Karpas-422 (cell line): ENCODE data around the gene DNAH6. TPM values are rescaled to one million over a fixed set of nuclear protein-coding genes. Genes with fewer than 3 reads are reported as not detected.

Experiments used
- DNase-seq: peaks from one replicate; pipeline ENCODE4 v3.0.0-alpha.2; 2015
- H2AFZ ChIP-seq: fragments of 200-600 bp; sonication (generic); 2 replicates; pipeline ENCODE4 v1.6.1; 2014; ENCODE audit warnings: antibody characterized with exemption, low read length, mixed read lengths
- H3K27ac ChIP-seq: fragments of 200-600 bp; sonication (generic); 2 replicates; pipeline ENCODE4 v1.5.1; 2014; ENCODE audit warnings: mild to moderate bottlenecking, low read length, moderate library complexity
- H3K27me3 ChIP-seq: fragments of 200-600 bp; sonication (generic); 2 replicates; pipeline ENCODE4 v1.6.1; 2014; ENCODE audit warnings: low read length, mixed read lengths
- H3K36me3 ChIP-seq: fragments of 200-600 bp; sonication (generic); 2 replicates; pipeline ENCODE4 v1.6.1; 2014; ENCODE audit warnings: low read length, mixed read lengths; ENCODE audit not compliant: insufficient read depth
- H3K4me1 ChIP-seq: fragments of 200-600 bp; sonication (generic); 2 replicates; pipeline ENCODE4 v1.6.1; 2014; ENCODE audit warnings: mild to moderate bottlenecking, low read length, mixed read lengths
- H3K4me2 ChIP-seq: fragments of 200-600 bp; sonication (generic); 2 replicates; pipeline ENCODE4 v1.6.1; 2014; ENCODE audit warnings: low read length, low read depth, mild to moderate bottlenecking; ENCODE audit not compliant: poor library complexity, severe bottlenecking
- H3K4me3 ChIP-seq: fragments of 200-600 bp; sonication (generic); 2 replicates; pipeline ENCODE4 v1.5.1; 2014; ENCODE audit warnings: mild to moderate bottlenecking, antibody characterized with exemption, low read length, mixed read lengths
- H3K79me2 ChIP-seq: fragments of 200-600 bp; sonication (generic); 2 replicates; pipeline ENCODE4 v1.6.1; 2014; ENCODE audit warnings: mild to moderate bottlenecking, low read length, mixed read lengths
- H3K9ac ChIP-seq: fragments of 200-600 bp; sonication (generic); 2 replicates; pipeline ENCODE4 v1.6.0; 2014; ENCODE audit warnings: low read length
- H3K9me2 ChIP-seq: fragments of 200-600 bp; sonication (generic), shearing (Covaris generic); replicated peaks from 2 replicates; pipeline ENCODE4 v1.6.0; 2014; ENCODE audit warnings: mild to moderate bottlenecking, low read length, moderate library complexity; ENCODE audit not compliant: insufficient read depth
- H3K9me3 ChIP-seq: fragments of 300-700, 200-600 bp; sonication (generic); 2 replicates; pipeline ENCODE4 v1.6.1; 2014; ENCODE audit warnings: low read length, mixed read lengths
- H4K20me1 ChIP-seq: fragments of 200-600 bp; sonication (generic); 2 replicates; pipeline ENCODE4 v1.6.1; 2014; ENCODE audit warnings: mild to moderate bottlenecking, antibody characterized with exemption, low read length, low read depth; ENCODE audit not compliant: insufficient read depth
- total RNA-seq: library from RNA; depleted of rRNA; stranded (reverse); fragments of >200 nt; shearing (Covaris generic); gene quantifications from 2 replicates; pipeline ENCODE4 v1.2.3, GENCODE V29; 2014; ENCODE audit warnings: low replicate concordance

The DNAH6 gene
- total RNA-seq, 1 experiment from 2014 or later: 0.15 TPM

GRCh38 chr2:84838434-84839145 lies 322.3 kb downstream of the DNAH6 start:
- Histone ChIP-seq H2AFZ (no peak overlapping the region), H3K9ac (no peak overlapping the region), H3K9me2 (no peaks in the 10 kb centered on the region), H3K36me3 (no peaks in the 10 kb centered on the region), H3K79me2 (no peaks in the 10 kb centered on the region), H3K4me1 (peaks cover 1% of the 10 kb centered on the region; the same call in 1 of the 2 replicates), H3K27me3 (peaks cover 5% of the 10 kb centered on the region; the same call in 1 of the 2 replicates), H4K20me1 (no peaks in the 10 kb centered on the region), H3K9me3 (no peaks in the 10 kb centered on the region), H3K27ac (no peak overlapping the region), H3K4me2 (no peak overlapping the region), H3K4me3 (no peak overlapping the region)
- no peak for DNase-seq

DNA sequence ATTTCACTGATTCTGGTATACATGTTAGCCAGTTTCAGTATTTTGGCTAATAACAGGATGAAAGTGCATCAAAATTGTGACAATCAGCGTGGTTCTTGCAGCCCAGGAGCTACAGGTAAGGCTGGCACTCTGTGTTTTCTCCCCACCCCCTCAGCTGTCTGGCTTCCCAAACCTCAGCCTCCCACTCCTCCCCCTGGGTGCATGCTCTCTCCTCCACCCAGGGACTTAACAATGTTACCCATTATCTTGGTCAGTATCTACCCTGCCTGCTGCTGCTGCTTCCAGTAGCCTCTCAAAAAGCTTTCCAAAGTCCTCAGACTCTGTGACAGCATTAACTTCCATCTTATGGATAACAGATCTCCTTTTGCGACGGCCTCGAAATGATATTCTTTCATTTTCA lies 323.6 kb downstream of the DNAH6 start:
- no peak overlapping the region for H2AFZ ChIP-seq
- no peaks in the 10 kb centered on the region for H3K36me3 ChIP-seq
- H3K4me2 ChIP-seq: no peak overlapping the region
- H3K4me1 ChIP-seq: no peaks in the 10 kb centered on the region
- H4K20me1 ChIP-seq: no peaks in the 10 kb centered on the region
- H3K9me3 ChIP-seq: no peaks in the 10 kb centered on the region
- H3K27me3 ChIP-seq: peaks cover 5% of the 10 kb centered on the region; the same call in 1 of the 2 replicates
- H3K4me3 ChIP-seq: no peak overlapping the region
- no peak for DNase-seq
- H3K27ac ChIP-seq: no peak overlapping the region
- H3K79me2 ChIP-seq: no peaks in the 10 kb centered on the region
- no peaks in the 10 kb centered on the region for H3K9me2 ChIP-seq
- no peak overlapping the region for H3K9ac ChIP-seq

DNA sequence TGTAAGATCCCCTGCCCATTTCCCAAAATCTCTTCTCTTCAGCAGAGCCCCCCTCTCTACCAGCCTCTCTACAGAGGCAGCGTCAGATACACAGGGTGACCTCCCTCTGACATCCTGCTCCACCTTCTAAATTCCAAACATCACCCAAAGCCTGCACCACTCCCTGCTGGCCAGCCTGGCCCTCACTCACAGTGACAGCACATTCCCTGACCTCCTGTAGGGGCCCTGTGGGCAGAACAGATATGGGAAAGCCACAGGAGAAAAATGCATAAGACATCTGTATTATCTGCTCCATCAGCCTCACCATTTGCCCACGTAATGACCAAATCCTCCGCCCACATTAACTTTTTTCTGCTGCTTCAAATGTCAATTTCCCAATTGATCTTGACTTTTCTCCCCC lies 324.0 kb downstream of the DNAH6 start:
- Histone ChIP-seq H2AFZ (no peak overlapping the region), H3K9me2 (no peaks in the 10 kb centered on the region), H3K4me1 (no peaks in the 10 kb centered on the region), H3K9me3 (no peaks in the 10 kb centered on the region), H3K9ac (no peak overlapping the region), H3K4me2 (no peak overlapping the region), H3K36me3 (no peaks in the 10 kb centered on the region), H3K79me2 (no peaks in the 10 kb centered on the region), H3K27ac (no peak overlapping the region), H4K20me1 (no peaks in the 10 kb centered on the region), H3K4me3 (no peak overlapping the region), H3K27me3 (peaks cover 5% of the 10 kb centered on the region; the same call in 1 of the 2 replicates)
- DNase-seq: no peak

GRCh38 chr2:84841577-84841976 lies 325.3 kb downstream of the DNAH6 start:
- no peaks in the 10 kb centered on the region for H3K9me2 ChIP-seq
- no peak for DNase-seq
- H3K9me3 ChIP-seq: no peaks in the 10 kb centered on the region
- no peaks in the 10 kb centered on the region for H4K20me1 ChIP-seq
- no peaks in the 10 kb centered on the region for H3K4me1 ChIP-seq
- no peak overlapping the region for H3K9ac ChIP-seq
- H3K4me3 ChIP-seq: no peak overlapping the region
- H3K79me2 ChIP-seq: no peaks in the 10 kb centered on the region
- H3K27ac ChIP-seq: no peak overlapping the region
- no peaks in the 10 kb centered on the region for H3K27me3 ChIP-seq
- no peaks in the 10 kb centered on the region for H3K36me3 ChIP-seq
- H2AFZ ChIP-seq: no peak overlapping the region
- H3K4me2 ChIP-seq: no peak overlapping the region

- Histone ChIP-seq H3K79me2 (no peaks in the 10 kb centered on the region), H3K9me2 (no peaks in the 10 kb centered on the region), H4K20me1 (no peaks in the 10 kb centered on the region), H3K9ac (no peak overlapping the region), H3K27ac (no peak overlapping the region), H3K4me3 (no peak overlapping the region), H3K4me1 (no peaks in the 10 kb centered on the region), H3K4me2 (no peak overlapping the region), H3K27me3 (0 out of 2 replicates have a peak, but pooled peaks cover 6% of the 10 kb centered on the region), H3K36me3 (no peaks in the 10 kb centered on the region), H2AFZ (no peak overlapping the region), H3K9me3 (no peaks in the 10 kb centered on the region)
- DNase-seq: no peak
These were observed 327.8 kb downstream of the DNAH6 start for GRCh38 chr2:84844141-84844540.

GRCh38 chr2:84846041-84846663 lies 329.9 kb downstream of the DNAH6 start:
- H3K4me2 ChIP-seq: no peak overlapping the region
- no peaks in the 10 kb centered on the region for H3K9me2 ChIP-seq
- no peaks in the 10 kb centered on the region for H3K36me3 ChIP-seq
- DNase-seq: no peak
- H4K20me1 ChIP-seq: no peaks in the 10 kb centered on the region
- H3K4me3 ChIP-seq: no peak overlapping the region
- no peaks in the 10 kb centered on the region for H3K79me2 ChIP-seq
- H3K9me3 ChIP-seq: no peaks in the 10 kb centered on the region
- H3K27me3 ChIP-seq: 0 out of 2 replicates have a peak, but pooled peaks cover 6% of the 10 kb centered on the region
- H3K27ac ChIP-seq: no peak overlapping the region
- H3K9ac ChIP-seq: no peak overlapping the region
- no peak overlapping the region for H2AFZ ChIP-seq
- H3K4me1 ChIP-seq: no peaks in the 10 kb centered on the region

GRCh38 chr2:84846741-84847142 lies 330.4 kb downstream of the DNAH6 start:
- Histone ChIP-seq H3K27ac (no peak overlapping the region), H3K79me2 (no peaks in the 10 kb centered on the region), H3K4me2 (no peak overlapping the region), H3K9me2 (no peaks in the 10 kb centered on the region), H3K36me3 (no peaks in the 10 kb centered on the region), H3K27me3 (0 out of 2 replicates have a peak, but pooled peaks cover 6% of the 10 kb centered on the region), H3K9ac (no peak overlapping the region), H4K20me1 (no peaks in the 10 kb centered on the region), H3K4me1 (no peaks in the 10 kb centered on the region), H2AFZ (no peak overlapping the region), H3K4me3 (no peak overlapping the region), H3K9me3 (no peaks in the 10 kb centered on the region)
- DNase-seq: no peak

GRCh38 chr2:84847326-84848050 lies 331.2 kb downstream of the DNAH6 start:
- Histone ChIP-seq H3K27me3 (0 out of 2 replicates have a peak, but pooled peaks cover 6% of the 10 kb centered on the region), H3K27ac (no peak overlapping the region), H3K4me2 (no peak overlapping the region), H3K4me3 (no peak overlapping the region), H3K36me3 (no peaks in the 10 kb centered on the region), H3K9me3 (no peaks in the 10 kb centered on the region), H3K4me1 (no peaks in the 10 kb centered on the region), H3K9me2 (no peaks in the 10 kb centered on the region), H4K20me1 (no peaks in the 10 kb centered on the region), H2AFZ (no peak overlapping the region), H3K79me2 (no peaks in the 10 kb centered on the region), H3K9ac (no peak overlapping the region)
- no peak for DNase-seq
